H1 (cell line): ENCODE data around the gene BICRAL. TPM values are rescaled to one million over a fixed set of nuclear protein-coding genes. Genes with fewer than 3 reads are reported as not detected.
"Not testable (repeated sequence)": the region's sequence is repeated elsewhere in the genome, so short reads cannot be mapped to it uniquely, and the experiment has no call there.

ENCODE experiments used
- CTCF ChIA-PET: fragments of 300-600 bp; sonication (Branson Sonifier 250); formaldehyde crosslinking; loops from one replicate; lab custom pipeline; 2021; ENCODE audit not compliant: partially characterized antibody; lab: Charles Lee
- POLR2A ChIA-PET: fragments of 300-600 bp; sonication (Branson Sonifier 250); formaldehyde crosslinking; loops from one replicate; lab custom pipeline; 2021; ENCODE audit warnings: inconsistent platforms; ENCODE audit not compliant: partially characterized antibody; lab: Charles Lee
- DNase-seq, 2 experiments: peaks; one replicate each; pipeline versions ENCODE4 v3.0.0 to v3.0.0-alpha.2; 2010 to 2022; ENCODE audit warnings: low spot score in 2 of 2, low read depth in 1 of 2, mixed read lengths in 1 of 2
- FAIRE-seq: peaks from 2 replicates; lab custom pipeline; 2011; peaks lifted over from hg19 to GRCh38; lab: Jason Lieb, UNC
- H2AFZ ChIP-seq: 2 replicates; pipeline ENCODE4 v1.8.1; 2012; ENCODE audit warnings: low read length, inconsistent platforms
- H2AK5ac ChIP-seq: 2 replicates; pipeline ENCODE4 v1.6.1; 2013; ENCODE audit warnings: low read depth, low read length
- H2BK120ac ChIP-seq: replicated peaks from 2 replicates; pipeline ENCODE3; 2013; ENCODE audit warnings: low read depth, low read length, inconsistent platforms
- H2BK12ac ChIP-seq: 2 replicates; pipeline ENCODE4 v1.6.1; 2013; ENCODE audit warnings: low read depth, low read length
- H2BK15ac ChIP-seq: 2 replicates; pipeline ENCODE4 v1.6.1; 2013; ENCODE audit warnings: low read length
- H2BK20ac ChIP-seq: 2 replicates; pipeline ENCODE4 v1.6.1; 2013; ENCODE audit warnings: low read length
- H2BK5ac ChIP-seq: 2 replicates; pipeline ENCODE4 v1.6.1; 2013; ENCODE audit warnings: low read depth, low read length
- H3K14ac ChIP-seq: 2 replicates; pipeline ENCODE4 v1.6.1; 2013; ENCODE audit warnings: inconsistent platforms; ENCODE audit not compliant: insufficient read length
- H3K18ac ChIP-seq: 2 replicates; pipeline ENCODE4 v1.6.1; 2013; ENCODE audit warnings: low read length; ENCODE audit errors: extremely low read depth
- H3K23ac ChIP-seq: 2 replicates; pipeline ENCODE4 v1.6.1; 2013; ENCODE audit warnings: inconsistent platforms; ENCODE audit not compliant: insufficient read length
- H3K23me2 ChIP-seq: 2 replicates; pipeline ENCODE4 v1.6.1; 2013; ENCODE audit warnings: low read depth, low read length
- H3K27ac ChIP-seq: 2 replicates; pipeline ENCODE4 v1.6.1; 2011; ENCODE audit warnings: low read depth, low read length, inconsistent platforms
- H3K27me3 ChIP-seq, 4 experiments: replicated peaks in 1 of 4; 1 replicate in 1 of 4; 2 replicates in 3 of 4; pipeline versions ENCODE4 v1.6.1 to v1.8.1; 2011 to 2013; ENCODE audit warnings: low read length in 3 of 4, mild to moderate bottlenecking in 3 of 4, inconsistent platforms in 2 of 4, mixed read lengths in 2 of 4, moderate library complexity in 1 of 4; ENCODE audit not compliant: control insufficient read depth in 3 of 4, insufficient read depth in 3 of 4; ENCODE audit errors: extremely low read depth in 1 of 4
- H3K36me3 ChIP-seq, 4 experiments: 2 replicates each; pipeline versions ENCODE4 v1.6.1 to v1.8.1; 2011 to 2013; ENCODE audit warnings: mild to moderate bottlenecking in 4 of 4, low read length in 3 of 4, moderate library complexity in 2 of 4, control low read depth in 1 of 4, inconsistent platforms in 1 of 4; ENCODE audit not compliant: insufficient read depth in 4 of 4, control insufficient read depth in 2 of 4
- H3K4ac ChIP-seq: replicated peaks from 2 replicates; pipeline ENCODE3; 2013; ENCODE audit warnings: low read length, low read depth, mixed read lengths, inconsistent platforms; ENCODE audit not compliant: insufficient read length
- H3K4me1 ChIP-seq, 4 experiments: replicated peaks in 1 of 4; 1 replicate in 1 of 4; 2 replicates in 3 of 4; pipeline versions ENCODE4 v1.6.1 to v1.8.1; 2011 to 2013; ENCODE audit warnings: low read length in 3 of 4, inconsistent platforms in 2 of 4, mixed read lengths in 1 of 4; ENCODE audit not compliant: insufficient read depth in 4 of 4, control insufficient read depth in 3 of 4
- H3K4me2 ChIP-seq, 2 experiments: 2 replicates each; pipeline versions ENCODE4 v1.6.1 to v1.8.1; 2011 to 2013; ENCODE audit warnings: low read depth in 2 of 2, low read length in 2 of 2, control low read depth in 1 of 2, inconsistent platforms in 1 of 2, mild to moderate bottlenecking in 1 of 2; ENCODE audit not compliant: insufficient read depth in 1 of 2
- H3K4me3 ChIP-seq, 4 experiments: fragments of 200-600, 300-600 bp in 1 of 4; sonication (generic), shearing (Covaris generic), sonication (Bioruptor Twin) in 1 of 4; 2 replicates each; pipeline versions ENCODE4 v1.5.1 to v1.8.1; 2011 to 2016; ENCODE audit warnings: low read length in 4 of 4, low read depth in 3 of 4, control low read depth in 2 of 4, inconsistent platforms in 2 of 4, mild to moderate bottlenecking in 2 of 4, mixed read lengths in 1 of 4, moderate library complexity in 1 of 4; ENCODE audit not compliant: insufficient read depth in 2 of 4; ENCODE audit errors: extremely low read depth in 1 of 4
- H3K56ac ChIP-seq: replicated peaks from 2 replicates; pipeline ENCODE3; 2013; ENCODE audit warnings: low read depth, mild to moderate bottlenecking, mixed read lengths, low read length, inconsistent platforms; ENCODE audit not compliant: insufficient read length
- H3K79me1 ChIP-seq: 2 replicates; pipeline ENCODE4 v1.6.1; 2013; ENCODE audit warnings: low read depth, low read length, control low read depth
- H3K79me2 ChIP-seq, 2 experiments: 2 replicates each; pipeline versions ENCODE4 v1.6.1 to v1.8.1; 2012 to 2013; ENCODE audit warnings: low read length in 2 of 2, mild to moderate bottlenecking in 2 of 2, inconsistent platforms in 1 of 2; ENCODE audit not compliant: insufficient read depth in 2 of 2, control insufficient read depth in 1 of 2
- H3K9ac ChIP-seq, 4 experiments: replicated peaks in 1 of 4; 1 replicate in 1 of 4; 2 replicates in 3 of 4; pipeline versions ENCODE4 v1.6.1 to v1.8.1; 2011 to 2013; ENCODE audit warnings: low read depth in 3 of 4, low read length in 3 of 4, control low read depth in 2 of 4, mild to moderate bottlenecking in 2 of 4, moderate library complexity in 2 of 4, inconsistent platforms in 1 of 4; ENCODE audit errors: extremely low read depth in 1 of 4
- H3K9me3 ChIP-seq, 2 experiments: 2 replicates each; pipeline versions ENCODE4 v1.6.1 to v1.8.1; 2012 to 2013; ENCODE audit warnings: mild to moderate bottlenecking in 2 of 2, moderate library complexity in 2 of 2, control low read depth in 1 of 2, inconsistent platforms in 1 of 2, low read depth in 1 of 2, low read length in 1 of 2, mixed read lengths in 1 of 2; ENCODE audit not compliant: insufficient read depth in 2 of 2
- H4K20me1 ChIP-seq, 2 experiments: replicated peaks in 1 of 2; 2 replicates each; pipeline versions ENCODE3 to v1.8.1; 2011 to 2013; ENCODE audit warnings: inconsistent platforms in 2 of 2, low read length in 2 of 2, mild to moderate bottlenecking in 1 of 2; ENCODE audit not compliant: insufficient read depth in 2 of 2, control insufficient read depth in 1 of 2
- H4K5ac ChIP-seq: 2 replicates; pipeline ENCODE4 v1.6.1; 2013; ENCODE audit warnings: low read length, low read depth, mixed read lengths, inconsistent platforms; ENCODE audit not compliant: insufficient read length
- H4K8ac ChIP-seq: 2 replicates; pipeline ENCODE4 v1.8.0; 2013; ENCODE audit warnings: mild to moderate bottlenecking, moderate library complexity, low read length, inconsistent platforms; ENCODE audit not compliant: insufficient read depth; ENCODE audit errors: extremely low read depth
- H4K91ac ChIP-seq: replicated peaks from 2 replicates; pipeline ENCODE3; 2013; ENCODE audit warnings: low read length, mixed read lengths, inconsistent platforms; ENCODE audit not compliant: insufficient read length
- ASH2L ChIP-seq: fragments of 200-600, 300-600 bp; sonication (generic); IDR thresholded peaks from one replicate; pipeline ENCODE4 v1.7.1; 2017; ENCODE audit warnings: low read length
- CHD2 ChIP-seq: IDR thresholded peaks from 2 replicates; pipeline ENCODE4 v1.6.1; 2012; ENCODE audit warnings: low read length, improper control_type of control experiment
- HDAC6 ChIP-seq: IDR thresholded peaks from one replicate; pipeline ENCODE4 v1.7.1; 2012; ENCODE audit warnings: low read depth, mild to moderate bottlenecking, inconsistent platforms, low read length, moderate library complexity
- JUN ChIP-seq: IDR thresholded peaks from 2 replicates; pipeline ENCODE4 v1.6.1; 2011; ENCODE audit warnings: low read depth, mild to moderate bottlenecking, improper control_type of control experiment, low read length
- RFX5 ChIP-seq: IDR thresholded peaks from 2 replicates; pipeline ENCODE4 v1.6.1; 2011; ENCODE audit warnings: low read depth, low read length, improper control_type of control experiment, borderline replicate concordance
- TAF7 ChIP-seq: optimal IDR thresholded peaks from 2 replicates; pipeline ENCODE3; 2011; ENCODE audit warnings: low read depth, mild to moderate bottlenecking, inconsistent platforms, low read length, moderate library complexity, borderline replicate concordance
- TEAD4 ChIP-seq: IDR thresholded peaks from 2 replicates; pipeline ENCODE4 v1.6.1; 2012; ENCODE audit warnings: low read depth, low read length, inconsistent platforms, mixed read lengths
- WGBS, 2 experiments: shearing (Covaris generic) in 1 of 2; methylation state at CpG; one replicate each; pipeline versions ENCODE4 v1.1.6 to v1.1.7; 2013 to 2015; ENCODE audit warnings: low lambda C conversion rate in 2 of 2, mixed read lengths in 2 of 2, inconsistent platforms in 1 of 2, low coverage in 1 of 2, missing lambda C conversion rate in 1 of 2; ENCODE audit not compliant: insufficient replicate concordance in 2 of 2, insufficient coverage in 1 of 2, insufficient read length in 1 of 2; ENCODE audit errors: extremely low coverage in 1 of 2, missing lambda C conversion rate in 1 of 2; 5-methylcytosine and 5-hydroxymethylcytosine counted together
- polyA plus RNA-seq, 7 experiments: library from polyadenylated mRNA; depleted of rRNA in 3 of 7; stranded (reverse) in 5 of 7; unstranded in 2 of 7; fragments of >200 nt in 5 of 7; fragments of 200-250 nt in 2 of 7; gene quantifications; 1 replicate in 5 of 7; 2 replicates in 1 of 7; 4 replicates in 1 of 7; pipeline versions ENCODE4 v1.2.1 to v1.2.3, GENCODE V29; 2011 to 2013; ENCODE audit warnings: missing spikeins in 2 of 7, mixed read lengths in 2 of 7
- total RNA-seq: library from RNA; stranded (reverse); fragmentation: NEBNext Ultra II Directional; extraction: Animal tissue kit (Norgen Biotek cat#: 25700); gene quantifications from 2 replicates; pipeline ENCODE4 v1.2.1, GENCODE V29; 2021
- TF ChIP-seq, protein P1 (sequence below), 3 experiments: IDR thresholded peaks; 1 replicate in 2 of 3; 2 replicates in 1 of 3; pipeline versions ENCODE4 v1.5.1 to v1.6.1; 2011; ENCODE audit warnings: low read length in 3 of 3, mild to moderate bottlenecking in 3 of 3, inconsistent platforms in 2 of 3, low read depth in 1 of 3, moderate library complexity in 1 of 3; ENCODE audit not compliant: insufficient read depth in 1 of 3; ENCODE audit errors: control extremely low read depth in 1 of 3

Gene BICRAL
- total and polyA plus RNA-seq, 2 of the 8 experiments (the other 6 are each of a cell fraction or from before 2014, with no cell fraction given) = 9.4 to 12.2 TPM

DNA sequence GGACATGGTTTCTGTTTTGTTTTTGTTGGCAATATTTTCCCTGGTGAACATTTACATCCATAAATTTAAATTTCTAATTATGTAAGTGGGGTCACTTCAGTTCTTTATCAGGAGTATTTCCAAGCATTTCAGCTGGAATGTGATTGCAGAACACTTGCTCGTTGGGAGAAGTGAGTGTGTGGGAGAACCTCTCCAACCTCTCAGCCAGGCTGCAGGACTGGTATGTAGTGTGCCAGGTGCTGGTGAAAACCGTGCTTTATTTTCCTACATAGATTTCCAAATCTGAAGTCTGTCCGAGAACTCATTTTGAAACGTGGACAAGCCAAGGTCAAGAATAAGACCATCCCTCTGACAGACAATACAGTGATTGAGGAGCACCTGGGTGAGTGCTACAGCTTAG is 103.8 kb downstream of the BICRAL start (continued):
- TF ChIP-seq, protein P1, sequence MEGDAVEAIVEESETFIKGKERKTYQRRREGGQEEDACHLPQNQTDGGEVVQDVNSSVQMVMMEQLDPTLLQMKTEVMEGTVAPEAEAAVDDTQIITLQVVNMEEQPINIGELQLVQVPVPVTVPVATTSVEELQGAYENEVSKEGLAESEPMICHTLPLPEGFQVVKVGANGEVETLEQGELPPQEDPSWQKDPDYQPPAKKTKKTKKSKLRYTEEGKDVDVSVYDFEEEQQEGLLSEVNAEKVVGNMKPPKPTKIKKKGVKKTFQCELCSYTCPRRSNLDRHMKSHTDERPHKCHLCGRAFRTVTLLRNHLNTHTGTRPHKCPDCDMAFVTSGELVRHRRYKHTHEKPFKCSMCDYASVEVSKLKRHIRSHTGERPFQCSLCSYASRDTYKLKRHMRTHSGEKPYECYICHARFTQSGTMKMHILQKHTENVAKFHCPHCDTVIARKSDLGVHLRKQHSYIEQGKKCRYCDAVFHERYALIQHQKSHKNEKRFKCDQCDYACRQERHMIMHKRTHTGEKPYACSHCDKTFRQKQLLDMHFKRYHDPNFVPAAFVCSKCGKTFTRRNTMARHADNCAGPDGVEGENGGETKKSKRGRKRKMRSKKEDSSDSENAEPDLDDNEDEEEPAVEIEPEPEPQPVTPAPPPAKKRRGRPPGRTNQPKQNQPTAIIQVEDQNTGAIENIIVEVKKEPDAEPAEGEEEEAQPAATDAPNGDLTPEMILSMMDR (IDR thresholded peaks at IDR 0.05; ENCODE audit: control extremely low read depth in 1 of 3, insufficient read depth in 1 of 3, low read depth in 1 of 3, low read length in 3 of 3) = no peak
- TF ChIP-seq HDAC6 (no peak), RFX5 (no peak), CHD2 (no peak), TEAD4 (no peak), TAF7 (no peak), JUN (no peak), ASH2L (no peak)

DNA sequence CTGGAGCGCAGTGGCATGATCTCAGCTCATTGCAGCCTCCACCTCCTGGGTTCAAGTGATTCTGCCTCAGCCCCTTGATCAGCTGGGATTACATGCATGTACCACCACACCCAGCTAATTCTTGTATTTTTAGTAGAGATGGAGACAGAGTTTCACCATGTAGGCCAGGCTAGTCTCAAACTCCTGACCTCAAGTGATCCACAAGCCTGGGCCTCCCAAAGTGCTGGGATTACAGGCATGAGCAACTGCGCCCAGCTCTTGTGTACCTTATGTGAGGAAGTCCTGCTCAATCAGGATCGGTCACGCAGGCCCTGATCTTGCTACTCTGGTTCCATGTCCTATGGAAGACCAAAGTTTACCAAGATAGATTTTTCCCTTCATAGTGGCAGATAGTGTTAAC is 106.3 kb downstream of the BICRAL start:
- H2BK5ac ChIP-seq, H3K27ac ChIP-seq, H4K8ac ChIP-seq, H3K18ac ChIP-seq, H3K9ac ChIP-seq, H3K4me1 ChIP-seq, H3K23me2 ChIP-seq, H4K91ac ChIP-seq, H2BK20ac ChIP-seq, H3K4ac ChIP-seq, H3K9me3 ChIP-seq, FAIRE-seq, H2AFZ ChIP-seq, CTCF ChIA-PET, H2BK120ac ChIP-seq, DNase-seq, H3K23ac ChIP-seq, H2BK15ac ChIP-seq, H3K79me1 ChIP-seq, H3K4me3 ChIP-seq, H3K4me2 ChIP-seq, H3K27me3 ChIP-seq, H2BK12ac ChIP-seq, H2AK5ac ChIP-seq, H4K5ac ChIP-seq, H3K56ac ChIP-seq, H3K79me2 ChIP-seq, H3K14ac ChIP-seq: not testable (repeated sequence)
- H4K20me1 ChIP-seq = peaks cover 3 to 13% of the 10 kb centered on the region in 2 experiments
- peaks cover 23 to 41% (median 32%) of the 10 kb centered on the region in 4 experiments for H3K36me3 ChIP-seq
- POLR2A ChIA-PET = interaction anchor here (1.5 to 7.0 kb wide), 2 partner anchors 8 to 224 kb away, joined by 3 to 130 read pairs; partner anchors contain the start of gene RPL7L1
- 92% methylated on average over 4 of the region's 4 CpGs; no CpG with 5 or more reads in 1 of the 2 experiments for WGBS, 2 experiments
